Measurements from ENCODE around the gene CYP2E1.
A peak's percentile ranks its signal among the peaks of the same experiment; 100 is the strongest.
"Not testable (repeated sequence)": the region's sequence is repeated elsewhere in the genome, so short reads cannot be mapped to it uniquely, and the experiment has no call there.

The CYP2E1 gene

DNA sequence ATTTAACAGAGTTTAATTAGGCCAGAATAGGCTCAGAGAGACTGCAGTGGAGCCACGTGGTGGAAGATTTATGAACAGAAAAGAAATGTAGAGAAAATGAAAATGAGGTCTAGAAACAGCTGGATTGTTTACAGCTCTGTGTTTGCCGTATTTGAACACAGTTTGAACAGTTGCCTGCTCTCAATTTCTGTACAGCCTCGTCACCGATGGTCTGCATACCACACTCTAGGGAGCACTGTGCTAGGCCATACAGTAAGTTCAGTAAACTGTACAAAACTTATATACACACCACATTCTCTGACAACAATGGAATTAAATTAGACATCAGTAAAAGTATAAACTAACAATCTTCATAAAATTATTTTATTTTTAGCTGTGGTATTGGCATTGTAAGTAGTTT is 11.1 kb upstream of the CYP2E1 start:
- Histone ChIP-seq H3K36me3 (ENCODE audit: insufficient read depth, low read length) (no peaks in the 10 kb centered on the region), H3K9ac (ENCODE audit: low read depth, low read length) (no peak overlapping the region), H3K4me1 (ENCODE audit: insufficient read depth, low read length) (no peaks in the 10 kb centered on the region), H3K9me3 (ENCODE audit: control insufficient read depth, insufficient read depth, low read length) (no peaks in the 10 kb centered on the region)

DNA sequence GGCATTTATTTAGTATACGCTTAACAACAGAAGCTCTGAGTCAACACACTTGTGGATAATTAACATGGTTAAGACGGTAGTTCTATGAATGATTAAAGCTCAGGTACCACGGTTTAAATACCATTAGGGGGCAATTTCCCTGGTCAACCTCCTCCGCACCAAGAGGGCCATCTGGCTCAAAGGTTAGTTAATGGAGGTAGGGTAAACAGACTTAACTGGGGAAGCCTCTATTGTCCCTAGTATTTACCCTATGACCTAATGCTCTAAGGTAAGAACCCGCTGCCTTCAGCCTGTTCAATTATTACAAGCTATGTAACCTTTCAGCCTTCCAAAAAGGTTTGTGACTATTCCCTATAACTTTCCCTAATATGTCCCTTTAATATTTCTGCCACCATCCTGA is 8.6 kb upstream of the CYP2E1 start:
- not testable (repeated sequence) for H3K4me1 ChIP-seq (ENCODE audit: insufficient read depth, low read length); H3K9me3 ChIP-seq (ENCODE audit: control insufficient read depth, insufficient read depth, low read length); H3K36me3 ChIP-seq (ENCODE audit: insufficient read depth, low read length); H3K9ac ChIP-seq (ENCODE audit: low read depth, low read length)

DNA sequence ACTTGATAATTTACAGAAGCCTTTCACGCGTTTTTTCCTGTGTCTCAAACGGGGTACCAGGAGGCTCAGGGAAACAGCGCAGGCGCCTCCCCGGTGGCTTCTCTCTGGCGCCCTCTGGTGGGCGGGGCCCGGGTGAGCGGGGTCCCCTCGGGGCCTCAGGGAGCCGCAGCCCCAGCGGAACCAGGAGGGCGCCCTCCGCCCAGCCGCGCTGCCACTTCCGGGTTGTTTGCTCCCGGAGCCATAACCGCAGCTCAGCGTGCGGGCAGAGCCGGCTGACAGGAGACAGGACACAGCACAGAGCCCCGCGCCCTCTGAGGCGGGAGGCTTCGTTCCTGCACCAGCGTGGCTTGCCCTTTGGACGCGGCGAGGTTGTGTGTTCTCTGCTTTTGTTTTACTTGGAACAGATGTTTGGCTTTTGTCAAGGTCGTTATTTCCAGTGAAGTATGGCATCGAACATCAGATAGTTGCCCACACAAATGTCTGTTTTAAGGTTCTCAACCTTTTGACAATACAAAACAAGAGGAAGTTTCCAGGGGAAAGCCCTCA is 6.9 kb upstream of the CYP2E1 start:
- Histone ChIP-seq H3K9me3 (ENCODE audit: control insufficient read depth, insufficient read depth, low read length) (no peaks in the 10 kb centered on the region), H3K9ac (ENCODE audit: low read depth, low read length) (peak overlapping the region; percentile 51; the same call in 1 of the 2 replicates), H3K4me1 (ENCODE audit: insufficient read depth, low read length) (no peaks in the 10 kb centered on the region), H3K36me3 (ENCODE audit: insufficient read depth, low read length) (no peaks in the 10 kb centered on the region)

DNA sequence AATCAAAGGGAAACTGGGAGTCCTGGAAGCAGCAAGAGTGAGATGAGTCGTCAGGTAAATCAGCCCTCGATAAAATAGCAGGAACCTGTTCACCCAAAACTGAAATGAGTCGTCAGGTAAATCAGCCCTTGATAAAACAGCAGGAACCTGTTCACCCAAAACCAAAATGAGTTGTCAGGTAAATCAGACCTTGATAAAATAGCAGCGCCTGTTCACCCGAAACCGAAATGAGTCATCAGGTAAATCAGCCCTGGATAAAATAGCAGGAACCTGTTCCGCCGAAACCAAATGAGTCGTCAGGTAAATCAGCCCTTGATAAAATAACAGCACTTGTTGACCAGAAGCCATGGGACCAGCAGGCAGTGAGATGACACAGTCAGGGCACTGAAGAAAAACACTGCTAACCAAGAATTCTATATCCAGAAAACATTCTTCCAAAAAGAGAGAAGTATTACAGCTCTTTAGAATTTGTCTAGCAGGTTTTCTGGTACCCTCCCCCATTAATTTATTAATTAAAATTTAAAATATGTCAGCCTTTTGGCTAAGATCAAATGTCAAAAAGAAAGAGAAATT is 3.4 kb upstream of the CYP2E1 start:
- Histone ChIP-seq H3K4me1 (ENCODE audit: insufficient read depth, low read length) (no peaks in the 10 kb centered on the region), H3K36me3 (ENCODE audit: insufficient read depth, low read length) (no peaks in the 10 kb centered on the region), H3K9me3 (ENCODE audit: control insufficient read depth, insufficient read depth, low read length) (no peaks in the 10 kb centered on the region), H3K9ac (ENCODE audit: low read depth, low read length) (no peak overlapping the region)

DNA sequence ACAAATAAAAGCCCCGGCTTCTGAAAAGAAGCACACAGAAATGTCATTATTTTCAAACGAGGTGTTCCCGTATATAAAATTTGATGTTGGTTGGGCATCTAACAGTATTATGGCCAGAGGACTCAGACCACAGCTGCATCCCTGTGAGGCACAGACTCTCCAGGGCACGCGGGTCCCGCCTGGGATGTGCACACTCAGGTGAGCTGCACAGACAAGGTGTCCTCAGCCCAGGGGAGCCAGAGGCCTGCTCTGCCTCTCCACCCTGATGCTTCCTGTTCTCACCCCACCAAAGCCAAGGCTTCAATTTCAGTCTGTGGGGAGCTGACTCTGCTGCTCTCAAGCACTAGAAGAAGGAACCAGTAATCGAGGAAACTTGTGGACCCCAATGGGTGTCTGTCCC is 1.7 kb upstream of the CYP2E1 start:
- H3K36me3 ChIP-seq (ENCODE audit: insufficient read depth, low read length), result no peaks in the 10 kb centered on the region
- H3K9ac ChIP-seq (ENCODE audit: low read depth, low read length), result no peak overlapping the region
- no peaks in the 10 kb centered on the region for H3K9me3 ChIP-seq (ENCODE audit: control insufficient read depth, insufficient read depth, low read length)
- H3K4me1 ChIP-seq (ENCODE audit: insufficient read depth, low read length), result no peaks in the 10 kb centered on the region

DNA sequence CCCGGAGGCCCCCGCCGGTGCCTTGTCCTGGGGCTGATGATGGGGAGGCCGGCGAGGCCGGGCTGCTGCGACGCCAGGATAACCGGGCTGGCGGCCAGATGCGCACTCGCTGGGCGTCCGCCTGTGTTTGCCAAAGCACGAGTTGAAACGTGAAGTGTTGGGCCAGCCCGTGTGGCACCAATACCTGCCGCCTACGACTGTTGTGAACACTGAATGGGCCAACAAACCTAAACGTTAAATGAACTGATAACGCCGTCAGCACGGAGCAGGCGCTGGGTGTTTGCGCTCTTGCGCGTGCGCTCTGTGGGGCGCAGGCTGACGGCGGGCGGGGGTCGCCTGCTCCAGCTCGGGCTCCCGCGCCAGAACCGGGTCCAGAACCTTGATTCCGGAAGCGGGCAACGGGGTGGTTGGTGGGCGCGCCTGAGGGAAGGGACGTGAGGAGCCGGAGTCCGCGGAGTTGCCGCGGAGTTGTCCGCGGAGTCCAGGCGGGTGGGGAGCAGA is 658 bp downstream of the CYP2E1 start:
- Histone ChIP-seq H3K36me3 (ENCODE audit: insufficient read depth, low read length) (no peaks in the 10 kb centered on the region), H3K4me1 (ENCODE audit: insufficient read depth, low read length) (no peaks in the 10 kb centered on the region), H3K9ac (ENCODE audit: low read depth, low read length) (peak overlapping the region; percentile 44; the same call in 1 of the 2 replicates), H3K9me3 (ENCODE audit: control insufficient read depth, insufficient read depth, low read length) (no peaks in the 10 kb centered on the region)

DNA sequence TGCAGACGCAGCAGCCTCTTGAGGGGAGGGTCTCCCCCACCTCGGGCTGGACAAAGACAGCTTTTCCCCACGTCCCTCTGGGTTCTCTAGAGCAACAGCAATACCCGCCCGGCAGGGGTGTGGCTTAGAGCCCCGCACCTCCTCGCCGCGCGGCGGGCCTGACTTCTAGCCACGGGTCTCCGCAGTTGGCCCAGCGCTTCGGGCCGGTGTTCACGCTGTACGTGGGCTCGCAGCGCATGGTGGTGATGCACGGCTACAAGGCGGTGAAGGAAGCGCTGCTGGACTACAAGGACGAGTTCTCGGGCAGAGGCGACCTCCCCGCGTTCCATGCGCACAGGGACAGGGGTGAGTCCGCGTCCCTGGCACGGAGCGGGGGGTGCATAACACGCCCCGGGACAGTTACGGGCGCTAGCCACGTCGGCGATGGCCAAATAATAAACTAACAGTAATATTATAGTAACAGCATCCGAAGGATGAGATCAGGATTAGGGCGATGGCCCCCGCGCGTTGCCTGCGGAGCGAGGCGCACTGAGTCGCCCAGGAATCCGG is 1.2 kb downstream of the CYP2E1 start:
- Histone ChIP-seq H3K9me3 (ENCODE audit: control insufficient read depth, insufficient read depth, low read length) (no peaks in the 10 kb centered on the region), H3K4me1 (ENCODE audit: insufficient read depth, low read length) (no peaks in the 10 kb centered on the region), H3K9ac (ENCODE audit: low read depth, low read length) (peak overlapping the region; percentile 44; the same call in 1 of the 2 replicates), H3K36me3 (ENCODE audit: insufficient read depth, low read length) (no peaks in the 10 kb centered on the region)

DNA sequence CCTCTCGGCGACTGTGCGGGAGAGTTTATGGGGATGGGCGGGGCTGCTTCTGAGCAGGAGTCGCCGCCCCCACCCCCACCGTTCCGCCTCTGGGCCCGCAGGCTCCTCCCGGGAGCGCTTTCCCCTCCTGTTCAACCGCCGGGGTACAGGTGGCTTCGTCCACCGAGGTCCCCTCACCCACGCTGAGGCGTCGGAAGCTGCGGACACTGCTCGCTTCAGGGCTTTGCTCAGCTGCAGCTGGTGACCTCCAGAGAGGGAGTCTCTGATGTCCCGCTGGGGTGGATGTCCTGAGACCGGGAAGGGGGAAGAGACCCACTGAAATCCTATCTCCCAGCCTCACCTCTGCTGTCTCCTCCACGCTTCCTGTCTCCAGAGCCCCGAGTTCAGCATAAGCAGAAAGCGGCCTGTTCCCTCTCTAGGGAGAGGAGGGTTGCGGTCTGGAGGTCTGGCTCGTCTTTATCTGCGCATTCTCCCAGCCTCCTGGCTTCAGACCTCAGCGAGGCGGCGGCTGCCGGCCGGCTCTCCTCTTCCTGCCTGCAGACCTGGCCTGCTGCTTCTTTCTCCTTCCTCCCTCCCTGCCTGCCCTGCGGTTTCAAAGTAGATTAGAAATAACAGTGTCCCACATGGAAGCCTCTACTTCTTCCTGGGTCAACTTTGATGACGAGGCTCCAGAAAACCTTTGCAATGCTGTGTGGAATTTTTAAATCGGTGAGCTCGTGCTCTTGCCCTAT is 1.8 kb downstream of the CYP2E1 start:
- H3K9me3 ChIP-seq (ENCODE audit: control insufficient read depth, insufficient read depth, low read length), result no peaks in the 10 kb centered on the region
- H3K4me1 ChIP-seq (ENCODE audit: insufficient read depth, low read length), result no peaks in the 10 kb centered on the region
- H3K36me3 ChIP-seq (ENCODE audit: insufficient read depth, low read length), result no peaks in the 10 kb centered on the region
- H3K9ac ChIP-seq (ENCODE audit: low read depth, low read length), result peak overlapping the region; percentile 44; the same call in 1 of the 2 replicates

DNA sequence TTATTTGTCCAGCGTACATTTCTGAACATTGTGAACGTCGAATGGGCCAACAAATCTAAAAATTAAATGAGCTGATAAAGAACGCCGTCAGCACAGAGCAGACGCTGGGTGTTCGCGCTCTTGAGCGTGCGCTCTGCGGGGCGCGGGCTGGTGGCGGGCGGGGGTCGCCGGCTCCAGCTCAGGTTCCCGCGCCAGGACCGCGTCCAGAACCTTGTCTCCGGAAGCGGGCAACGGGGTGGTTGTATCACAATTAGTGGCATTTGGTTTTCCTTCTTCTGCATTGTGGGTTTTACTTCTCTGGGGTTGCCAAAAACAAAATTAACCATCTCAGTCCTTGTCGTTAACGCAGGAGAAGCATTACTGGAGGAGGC is 2.4 kb downstream of the CYP2E1 start:
- Histone ChIP-seq H3K9me3 (ENCODE audit: control insufficient read depth, insufficient read depth, low read length) (no peaks in the 10 kb centered on the region), H3K36me3 (ENCODE audit: insufficient read depth, low read length) (no peaks in the 10 kb centered on the region), H3K9ac (ENCODE audit: low read depth, low read length) (peak overlapping the region; percentile 44; the same call in 1 of the 2 replicates), H3K4me1 (ENCODE audit: insufficient read depth, low read length) (no peaks in the 10 kb centered on the region)

DNA sequence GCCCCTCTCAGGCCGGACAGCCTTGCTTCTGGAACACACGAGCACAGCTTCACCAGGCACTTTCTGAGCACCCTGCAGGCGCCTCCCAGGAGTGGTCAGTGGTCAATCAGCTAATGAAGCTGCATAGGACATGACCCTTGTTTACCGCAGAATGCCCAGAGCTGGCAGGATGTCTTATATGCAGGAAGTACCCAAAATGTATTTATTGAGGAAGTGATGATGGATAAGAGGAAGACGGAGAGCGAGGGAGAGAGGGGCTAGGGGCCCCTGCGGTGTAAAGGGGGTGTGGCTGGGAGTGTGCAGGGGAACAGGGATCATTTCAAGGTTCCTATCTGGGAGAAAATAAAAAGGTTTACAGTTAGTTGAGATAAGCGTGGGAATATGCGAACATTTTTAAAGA is 3.3 kb downstream of the CYP2E1 start:
- H3K36me3 ChIP-seq (ENCODE audit: insufficient read depth, low read length), result no peaks in the 10 kb centered on the region
- no peaks in the 10 kb centered on the region for H3K4me1 ChIP-seq (ENCODE audit: insufficient read depth, low read length)
- H3K9me3 ChIP-seq (ENCODE audit: control insufficient read depth, insufficient read depth, low read length), result no peaks in the 10 kb centered on the region
- H3K9ac ChIP-seq (ENCODE audit: low read depth, low read length), result no peak overlapping the region

DNA sequence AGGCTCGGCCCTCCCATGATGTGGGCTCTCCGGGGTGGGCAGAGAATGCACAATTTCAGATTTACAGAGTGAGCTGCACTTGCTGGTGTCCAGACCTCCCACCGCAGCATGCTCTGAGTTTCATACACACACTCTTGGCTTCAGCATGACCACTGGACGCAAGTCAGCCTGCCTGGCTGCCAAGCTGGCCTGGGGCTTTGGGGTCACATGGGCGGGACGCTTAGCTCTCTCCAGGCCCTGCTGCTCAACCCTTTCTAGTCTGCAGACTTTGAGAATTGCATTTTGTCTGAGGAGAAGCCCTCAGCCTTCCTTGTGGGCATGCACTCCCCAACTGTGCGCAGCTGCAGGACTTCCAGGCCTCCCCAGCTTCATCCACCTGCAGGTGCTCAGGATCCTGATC is 5.7 kb downstream of the CYP2E1 start:
- H3K4me1 ChIP-seq (ENCODE audit: insufficient read depth, low read length), result no peaks in the 10 kb centered on the region
- H3K9me3 ChIP-seq (ENCODE audit: control insufficient read depth, insufficient read depth, low read length), result no peaks in the 10 kb centered on the region
- H3K36me3 ChIP-seq (ENCODE audit: insufficient read depth, low read length), result no peaks in the 10 kb centered on the region
- H3K9ac ChIP-seq (ENCODE audit: low read depth, low read length), result no peak overlapping the region

DNA sequence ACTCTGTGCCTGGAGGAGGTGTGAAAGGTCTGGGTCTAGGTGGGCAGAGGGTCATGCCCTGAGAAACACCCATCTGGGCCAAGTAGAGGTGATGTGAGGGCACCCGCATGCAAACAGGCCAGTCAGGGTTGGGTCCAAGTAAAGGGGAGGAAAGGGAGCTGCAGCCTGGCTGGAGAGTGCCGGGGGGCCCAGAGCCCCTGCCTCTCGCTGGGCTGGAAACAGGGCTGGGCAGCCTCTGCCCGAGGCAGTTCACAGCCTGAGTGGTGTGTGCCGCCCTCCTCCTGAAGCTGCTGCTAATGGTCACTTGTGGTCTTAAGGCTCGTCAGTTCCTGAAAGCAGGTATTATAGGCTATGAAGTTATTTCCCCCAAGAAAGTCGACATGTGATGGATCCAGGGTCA is 7.3 kb downstream of the CYP2E1 start:
- Histone ChIP-seq H3K36me3 (ENCODE audit: insufficient read depth, low read length) (no peaks in the 10 kb centered on the region), H3K9me3 (ENCODE audit: control insufficient read depth, insufficient read depth, low read length) (no peaks in the 10 kb centered on the region), H3K9ac (ENCODE audit: low read depth, low read length) (no peak overlapping the region), H3K4me1 (ENCODE audit: insufficient read depth, low read length) (no peaks in the 10 kb centered on the region)

DNA sequence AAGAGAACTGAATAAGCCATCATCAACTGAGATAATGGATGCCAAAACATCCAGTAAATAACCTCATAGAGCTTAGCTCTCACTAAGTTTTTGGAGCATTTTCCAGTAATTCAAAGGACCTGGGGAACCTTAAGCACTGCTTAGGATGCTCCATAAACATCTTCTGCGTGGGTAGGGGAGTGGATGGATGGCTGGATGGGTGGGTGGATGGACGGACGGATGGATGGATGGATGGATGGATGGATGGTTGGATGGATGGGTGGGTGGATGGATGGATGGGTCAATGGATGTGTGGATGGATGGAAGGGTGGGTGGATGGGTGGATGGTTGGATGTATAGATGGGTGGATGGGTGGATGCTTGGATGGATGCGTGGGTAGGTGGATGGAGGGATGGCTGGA is 9.0 kb downstream of the CYP2E1 start:
- Histone ChIP-seq H3K4me1 (ENCODE audit: insufficient read depth, low read length) (peaks cover 7% of the 10 kb centered on the region; the same call in 1 of the 2 replicates), H3K9ac (ENCODE audit: low read depth, low read length) (no peak overlapping the region), H3K36me3 (ENCODE audit: insufficient read depth, low read length) (no peaks in the 10 kb centered on the region), H3K9me3 (ENCODE audit: control insufficient read depth, insufficient read depth, low read length) (no peaks in the 10 kb centered on the region)

DNA sequence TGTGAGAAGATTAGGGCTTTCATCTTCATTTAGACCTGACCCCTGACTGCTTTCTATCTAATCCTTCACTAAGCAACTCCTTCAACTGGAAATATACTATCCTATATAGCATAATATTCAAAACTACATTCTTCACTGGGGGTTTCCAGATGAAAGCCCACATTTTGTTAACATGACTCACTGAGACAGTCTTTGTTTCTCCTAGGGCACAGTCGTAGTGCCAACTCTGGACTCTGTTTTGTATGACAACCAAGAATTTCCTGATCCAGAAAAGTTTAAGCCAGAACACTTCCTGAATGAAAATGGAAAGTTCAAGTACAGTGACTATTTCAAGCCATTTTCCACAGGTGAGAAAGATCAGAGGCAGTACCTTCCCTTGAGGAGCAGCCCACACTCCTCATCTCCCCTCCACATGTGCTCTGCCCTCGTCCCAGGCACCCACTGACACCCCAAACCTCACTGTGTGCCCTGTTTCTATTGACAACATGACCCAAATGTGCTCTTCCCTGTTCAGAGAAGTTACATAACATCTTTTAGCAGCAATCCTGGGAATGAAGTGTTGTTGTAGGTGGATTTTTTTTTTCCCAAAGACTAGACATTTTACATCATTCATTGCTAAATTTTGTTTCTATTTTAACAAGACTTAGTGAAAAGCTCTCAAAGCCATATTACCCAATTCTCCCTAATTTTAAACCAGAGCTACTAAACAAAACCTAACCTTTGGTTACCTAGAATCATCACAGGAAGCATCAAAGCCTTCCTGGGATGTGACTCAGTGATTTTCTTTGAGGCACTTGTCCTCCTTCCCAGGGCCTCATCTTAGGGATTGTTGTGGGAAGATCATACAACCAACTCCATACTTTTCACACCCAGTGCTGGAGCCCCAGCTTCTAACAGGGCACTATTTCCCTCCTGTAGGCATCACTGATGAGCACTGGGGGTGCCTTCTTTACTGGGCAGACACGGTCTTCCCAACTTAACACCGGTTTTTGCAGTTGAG is 10.7 kb downstream of the CYP2E1 start:
- Histone ChIP-seq H3K9ac (ENCODE audit: low read depth, low read length) (no peak overlapping the region), H3K36me3 (ENCODE audit: insufficient read depth, low read length) (no peaks in the 10 kb centered on the region), H3K4me1 (ENCODE audit: insufficient read depth, low read length) (peaks cover 14% of the 10 kb centered on the region; the same call in 1 of the 2 replicates), H3K9me3 (ENCODE audit: control insufficient read depth, insufficient read depth, low read length) (no peaks in the 10 kb centered on the region)
